Fibroblast of skin of left biceps (primary cell): Measurements from ENCODE around the gene SNRNP70.
"Not testable (repeated sequence)": the region's sequence is repeated elsewhere in the genome, so short reads cannot be mapped to it uniquely, and the experiment has no call there.

Source experiments
- DNase-seq, 2 experiments: peaks; one replicate each; pipeline ENCODE4 v3.0.0-alpha.2; 2013; ENCODE audit warnings: low read depth in 2 of 2

Gene SNRNP70

DNA sequence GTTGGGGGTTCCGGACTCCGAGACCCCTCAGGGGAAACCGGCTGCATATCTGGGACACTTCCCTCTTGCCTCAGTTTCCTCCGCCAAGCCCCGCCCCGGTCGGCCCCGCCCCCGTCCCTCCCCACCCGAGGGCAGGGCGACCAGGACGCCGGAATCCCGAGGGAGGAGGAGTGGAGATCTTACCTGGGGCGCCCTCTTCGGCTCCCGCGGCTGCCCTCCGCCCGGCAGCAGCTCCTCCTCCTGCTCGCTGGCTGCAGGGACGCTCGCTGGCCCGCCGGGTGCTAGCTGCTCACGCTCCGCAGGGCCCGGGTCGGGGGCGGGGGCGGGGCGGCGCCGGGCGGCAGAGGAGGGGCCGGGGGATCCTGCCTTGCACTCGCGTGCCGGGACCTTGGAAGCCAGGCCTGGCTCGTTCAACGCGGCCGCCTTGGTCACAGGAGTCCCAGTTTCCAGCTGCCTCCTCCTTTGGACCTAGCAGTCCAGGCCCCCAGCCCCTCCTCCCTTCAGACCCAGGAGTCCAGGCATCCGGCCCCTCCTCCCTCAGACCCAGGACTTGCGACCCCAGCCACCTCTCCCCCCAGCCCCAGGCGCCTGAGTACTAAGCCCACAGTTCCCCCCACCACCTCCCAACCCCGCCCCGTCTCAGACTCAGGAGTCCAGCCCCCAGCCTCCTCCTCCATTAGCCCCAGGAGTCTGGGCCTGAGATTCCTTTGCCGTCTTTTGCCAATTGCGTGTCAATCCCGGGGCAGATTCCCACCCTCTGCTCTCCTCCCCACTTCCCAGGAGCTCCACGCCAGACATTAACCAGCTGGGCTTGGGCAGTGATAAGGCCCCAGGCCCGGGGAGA is 20.3 kb upstream of the SNRNP70 start, which contains the start of gene NTF4:
TSS of gene NTF4 (minus strand) at position 51 of the 844 bp plus-strand sequence. CDS start 2,821 bp downstream, outside the sequence.
- no peak for DNase-seq

GRCh38 chr19:49065905-49066512 is 19.2 kb upstream of the SNRNP70 start:
- DNase-seq = no peak

- no peak for DNase-seq
Observed at GRCh38 chr19:49067554-49067953, 17.7 kb upstream of the SNRNP70 start.

GRCh38 chr19:49069026-49069425 is 16.2 kb upstream of the SNRNP70 start:
- no peak for DNase-seq

DNA sequence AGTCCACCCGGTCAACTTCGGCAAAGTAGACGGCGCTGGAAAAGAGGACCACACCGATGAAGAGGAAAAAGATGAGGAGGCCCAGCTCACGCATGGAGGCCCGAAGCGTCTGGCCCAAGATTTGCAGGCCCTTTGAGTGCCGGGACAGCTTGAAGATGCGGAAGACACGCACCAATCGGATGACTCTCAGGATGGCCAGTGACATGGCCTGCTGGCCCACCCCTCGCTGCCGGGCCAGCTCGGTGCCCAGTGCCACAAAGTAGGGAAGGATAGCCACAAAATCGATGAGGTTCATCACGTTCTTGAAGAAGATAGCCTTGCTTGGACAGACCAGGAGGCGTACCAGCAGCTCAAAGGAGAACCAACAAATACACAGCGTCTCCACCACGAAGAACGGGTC is 14.8 kb upstream of the SNRNP70 start:
- DNase-seq = no peak

DNA sequence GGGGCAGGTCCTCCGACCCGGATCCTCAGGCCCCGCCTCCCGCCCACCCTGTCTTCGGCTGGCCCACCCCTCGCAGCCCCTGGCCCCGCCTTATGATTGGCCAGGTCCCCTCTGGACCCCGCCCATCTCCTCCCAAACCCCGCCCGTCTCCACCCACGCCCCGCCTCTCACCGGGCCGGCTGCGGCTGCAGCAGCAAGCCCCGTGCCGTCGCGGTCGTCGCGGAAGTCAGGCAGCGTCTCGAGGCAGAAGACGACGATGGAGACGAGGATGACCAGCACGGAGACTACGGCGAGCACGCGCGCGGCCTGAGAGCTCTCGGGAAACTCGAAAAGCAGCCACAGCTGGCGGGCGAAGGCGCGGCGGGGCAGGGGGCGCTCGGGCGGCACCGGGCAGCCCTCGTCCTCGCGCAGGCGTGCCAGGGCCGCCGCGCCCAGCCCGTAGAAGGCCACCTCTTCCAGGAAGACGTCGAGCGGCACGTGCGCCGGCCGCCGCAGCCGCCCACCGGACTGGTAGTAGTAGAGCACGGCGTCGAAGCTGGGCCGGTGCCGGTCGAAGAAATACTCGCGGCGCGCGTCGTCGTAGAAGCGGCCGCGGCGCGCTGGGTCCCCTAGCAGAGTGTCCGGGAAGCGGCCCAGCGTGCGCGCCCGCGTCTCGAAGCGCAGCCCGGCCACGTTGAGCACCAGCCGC is 13.2 kb upstream of the SNRNP70 start:
- DNase-seq = no peak

DNA sequence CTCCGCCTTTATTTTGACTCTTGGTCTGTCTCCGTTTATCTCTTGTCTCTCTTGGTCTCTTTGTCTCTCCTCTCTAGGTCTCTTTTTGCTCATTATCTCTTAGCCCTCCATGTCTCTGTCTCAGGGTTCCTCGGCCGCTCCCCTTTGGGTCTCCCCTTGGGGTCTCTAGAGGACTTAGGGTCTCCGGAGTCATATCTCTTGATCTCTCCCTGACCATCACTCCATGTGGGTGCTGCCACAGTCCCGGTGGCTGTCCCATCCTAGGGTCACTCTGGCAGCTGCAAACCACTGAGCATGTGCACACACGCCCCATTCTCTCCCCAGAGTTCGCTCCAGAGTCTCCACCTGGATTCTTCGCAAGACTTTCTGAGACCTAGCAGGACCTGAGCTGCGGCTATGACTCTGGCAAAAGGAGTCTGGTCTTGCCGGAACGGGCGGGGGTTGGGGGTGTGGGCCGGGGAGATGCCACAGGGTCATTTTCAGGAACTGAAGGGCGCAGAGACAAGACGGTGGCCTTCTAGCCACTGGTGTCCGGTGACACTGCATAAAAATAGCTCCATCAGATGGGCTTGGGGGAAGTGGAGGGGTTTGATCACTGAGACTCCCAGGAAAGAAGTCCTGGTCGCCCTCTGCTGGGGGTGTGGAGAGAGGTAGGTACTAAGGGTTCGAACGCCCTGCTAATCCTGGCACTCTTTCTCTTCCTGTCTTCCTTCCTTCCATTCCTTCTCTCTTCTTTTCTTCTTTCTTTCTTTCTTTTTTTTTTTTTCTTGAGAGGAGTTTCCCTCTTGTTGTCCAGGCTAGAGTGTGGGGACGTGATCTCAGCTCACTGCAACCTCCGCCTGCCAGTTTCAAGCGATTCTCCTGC is 11.5 kb upstream of the SNRNP70 start:
- no peak for DNase-seq

- DNase-seq = not testable (repeated sequence)
Observed at GRCh38 chr19:49074869-49075268, 10.4 kb upstream of the SNRNP70 start.

- DNase-seq = no peak
Observed at GRCh38 chr19:49080392-49080791, 4.9 kb upstream of the SNRNP70 start.

DNA sequence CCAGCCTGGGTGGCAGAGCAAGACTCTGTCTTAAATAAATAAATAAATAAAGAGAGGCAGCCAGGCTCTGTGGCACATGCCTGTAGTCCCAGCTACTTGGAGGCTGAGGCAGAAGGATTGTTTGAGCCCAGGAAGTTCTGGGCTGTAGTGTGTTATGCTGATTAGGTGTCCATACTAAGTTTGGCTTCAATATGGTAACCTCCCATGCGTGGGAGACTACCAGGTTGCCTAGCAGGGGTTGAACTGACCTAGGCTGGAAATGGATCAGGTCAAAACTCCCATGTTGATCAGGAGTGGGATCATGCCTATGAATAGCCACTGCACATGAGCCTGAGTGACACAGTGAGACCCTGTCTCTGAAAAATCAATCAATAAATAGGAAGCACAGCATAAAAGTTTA is 4.0 kb upstream of the SNRNP70 start:
- no peak for DNase-seq

- no peak for DNase-seq
Observed at GRCh38 chr19:49084206-49085019, 838 bp upstream of the SNRNP70 start.

DNA sequence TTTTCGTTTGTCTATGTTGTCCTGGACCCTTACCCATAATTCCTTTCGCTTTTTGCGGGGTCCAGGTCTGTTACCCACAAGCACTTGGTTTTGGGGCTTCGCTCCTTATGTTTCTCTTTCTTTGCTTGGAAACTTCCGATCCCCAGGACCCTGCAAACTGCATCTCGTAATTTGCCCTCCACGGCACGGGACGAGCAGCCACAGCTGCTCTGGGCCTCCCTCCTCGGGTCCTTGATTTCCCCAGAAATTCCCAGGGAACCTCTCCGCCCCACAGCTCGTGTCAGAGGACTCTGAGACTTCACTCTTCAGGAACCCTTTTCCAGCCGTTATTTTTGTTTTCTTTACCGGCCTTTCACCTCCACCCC is 599 bp downstream of the SNRNP70 start:
- DNase-seq = no peak

DNA sequence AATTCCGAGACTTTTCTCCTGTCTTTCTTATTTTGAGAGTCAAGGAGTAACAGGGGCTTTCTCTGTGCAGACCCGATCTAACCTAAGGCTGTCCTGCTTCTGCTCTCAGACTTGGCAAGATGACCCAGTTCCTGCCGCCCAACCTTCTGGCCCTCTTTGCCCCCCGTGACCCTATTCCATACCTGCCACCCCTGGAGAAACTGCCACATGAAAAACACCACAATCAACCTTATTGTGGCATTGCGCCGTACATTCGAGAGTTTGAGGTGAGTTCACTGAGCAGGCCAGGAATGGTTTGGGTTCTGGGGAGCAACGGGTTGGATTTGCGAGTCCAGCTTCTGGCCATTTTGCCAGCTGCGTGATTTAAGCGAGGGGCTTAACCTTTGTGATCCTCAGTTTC is 1.0 kb downstream of the SNRNP70 start:
- DNase-seq = no peak

DNA sequence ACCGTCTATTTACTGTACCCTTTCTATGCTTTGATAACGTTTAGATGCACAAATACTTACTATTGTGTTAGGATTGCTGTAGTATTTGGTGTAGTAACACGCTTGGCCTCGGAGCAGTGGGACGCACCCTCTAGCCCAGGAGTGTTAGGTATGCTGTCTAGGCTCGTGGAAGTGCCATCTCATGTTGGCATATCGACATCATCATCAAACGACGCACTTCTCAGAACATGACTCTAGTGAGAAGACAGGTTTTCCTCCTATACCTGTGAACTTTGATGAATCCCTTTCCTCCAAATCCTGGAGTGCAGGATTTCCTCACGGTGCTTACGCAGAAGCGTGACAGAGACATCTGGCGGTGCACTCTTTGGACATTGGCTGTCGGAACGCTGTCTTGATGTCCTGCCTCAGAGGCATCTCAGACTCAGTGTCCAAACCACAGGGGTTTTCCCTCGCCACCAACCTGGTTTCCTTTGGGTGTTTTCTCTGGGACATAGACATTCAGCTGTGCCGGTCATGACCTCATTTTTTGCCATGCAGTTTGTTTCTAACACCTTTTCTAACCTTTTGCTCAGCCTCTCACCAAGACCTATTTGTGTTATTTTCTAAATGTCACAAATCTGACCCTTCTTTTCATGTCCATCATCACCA is 6.3 kb downstream of the SNRNP70 start:
- no peak for DNase-seq

DNA sequence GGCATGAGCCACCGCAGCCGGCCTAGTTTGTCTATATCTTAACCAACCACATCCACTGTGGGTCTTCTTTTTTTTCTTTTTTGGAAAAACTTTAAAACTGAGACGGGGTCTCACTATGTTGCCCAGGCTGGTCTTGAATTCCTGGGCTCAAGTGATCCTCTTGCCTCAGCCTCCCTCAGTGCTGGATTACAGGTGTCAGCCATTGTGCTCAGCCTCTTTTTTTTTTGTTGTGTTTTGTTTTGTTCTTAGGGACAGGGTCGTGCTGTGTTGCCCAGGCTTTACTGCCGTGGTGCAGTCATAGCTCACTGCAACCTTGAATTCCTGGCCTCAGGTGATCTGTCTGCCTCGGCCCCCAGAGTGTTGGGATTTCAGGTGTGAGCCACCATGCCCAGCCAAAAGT is 7.4 kb downstream of the SNRNP70 start:
- no peak for DNase-seq

DNA sequence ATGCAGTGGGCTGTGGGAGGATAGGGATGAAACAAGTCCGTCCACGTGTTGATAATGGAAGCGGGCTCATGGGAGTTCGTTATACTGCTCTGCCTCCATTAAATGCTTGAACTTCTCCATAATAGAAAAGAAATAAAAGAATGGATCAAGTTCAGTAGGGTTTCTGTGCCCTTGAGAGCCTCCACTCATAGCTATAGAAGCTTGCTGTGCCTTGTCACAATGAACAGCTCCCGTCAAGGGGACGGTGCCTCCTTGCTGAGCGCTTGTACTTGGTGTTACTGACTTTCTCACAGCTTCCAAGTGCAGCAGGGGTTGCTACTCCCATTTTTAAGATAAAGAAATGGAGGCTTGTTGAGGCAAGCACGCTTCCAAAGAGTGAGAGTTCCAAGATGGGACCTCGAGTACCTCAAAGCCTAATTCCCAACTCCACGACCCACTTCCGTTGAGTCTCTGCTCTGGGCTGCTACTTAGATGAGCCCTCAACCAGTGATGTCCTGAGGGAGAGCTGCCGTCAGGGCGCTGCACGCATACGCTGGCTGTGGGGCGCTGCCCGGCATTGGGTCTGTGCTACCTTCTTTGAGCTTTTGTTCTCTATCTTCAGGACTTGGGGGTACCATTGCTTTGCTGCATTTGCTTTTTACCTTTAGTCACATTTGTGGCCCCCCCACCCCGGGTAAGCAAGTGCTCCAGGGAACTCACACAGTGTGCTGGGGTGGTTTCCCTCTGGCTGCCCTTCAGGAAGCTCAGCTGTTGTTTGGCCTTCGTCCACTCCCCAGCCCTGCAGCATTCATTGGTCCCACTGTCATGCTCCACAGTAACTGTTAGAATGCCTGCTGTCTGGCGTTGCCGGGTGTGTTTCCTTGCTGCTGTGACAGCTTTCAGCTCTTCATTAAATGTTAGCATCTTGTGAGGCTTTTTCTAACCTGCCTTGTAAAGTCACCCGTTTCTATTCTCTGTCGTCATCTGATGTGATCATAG is 9.5 kb downstream of the SNRNP70 start:
- DNase-seq = no peak

DNA sequence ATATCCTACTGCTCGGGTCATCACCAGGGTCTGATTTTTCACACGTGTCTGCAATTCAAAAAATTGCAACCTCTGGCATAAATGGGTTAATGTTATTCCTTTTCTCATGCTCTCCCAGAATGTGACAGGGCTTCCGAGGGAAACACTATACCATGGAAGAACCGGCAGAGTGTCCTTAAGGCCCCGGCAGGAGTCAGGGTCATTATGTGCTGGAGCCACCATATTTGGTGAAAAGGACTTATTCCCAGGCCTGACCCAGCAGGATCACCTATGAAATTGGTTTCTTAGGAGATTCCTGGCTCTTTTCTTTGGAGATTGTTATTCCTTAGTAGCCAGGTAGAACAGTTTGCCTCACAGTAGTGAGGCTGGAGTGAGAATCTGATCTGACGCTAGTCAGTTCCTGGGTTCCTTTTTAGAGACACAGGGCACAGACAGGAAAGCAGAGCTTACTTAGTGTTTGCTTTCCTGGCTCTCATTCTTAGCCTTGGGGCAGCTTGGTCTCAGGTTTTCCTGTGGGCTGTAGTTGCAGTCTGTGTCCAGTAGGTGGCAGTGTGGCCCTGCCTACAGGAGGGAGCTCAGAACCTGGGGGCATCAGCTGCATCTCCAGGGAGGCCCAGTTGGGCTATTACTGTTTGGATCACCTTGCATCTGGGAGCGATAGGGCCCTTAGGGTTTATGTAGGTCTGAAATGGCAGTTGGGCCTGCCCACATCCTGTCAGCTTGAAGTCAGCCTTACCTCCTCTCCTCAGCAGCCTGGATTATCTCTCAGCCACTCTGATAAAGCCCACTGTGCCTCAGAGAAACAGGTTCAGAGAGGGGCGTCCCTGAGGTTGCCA is 12.4 kb downstream of the SNRNP70 start:
- no peak for DNase-seq

GRCh38 chr19:49098795-49099194 is 13.5 kb downstream of the SNRNP70 start:
- no peak for DNase-seq
